Stimulated activated CD8-positive, alpha-beta memory T cell treated with anti-CD3 and anti-CD28 coated beads, Interleukin-12 subunit alpha, Interleukin-12 subunit beta, amount 100 ng/mL, for 4 hours (primary cell): ENCODE measurements around the gene KIAA0232.
"Not testable (repeated sequence)": the region's sequence is repeated elsewhere in the genome, so short reads cannot be mapped to it uniquely, and the experiment has no call there.

ENCODE experiments used
- DNase-seq: peaks from one replicate; pipeline ENCODE4 v3.0.0-alpha.2; 2020; ENCODE audit warnings: low read depth

Gene KIAA0232

DNA sequence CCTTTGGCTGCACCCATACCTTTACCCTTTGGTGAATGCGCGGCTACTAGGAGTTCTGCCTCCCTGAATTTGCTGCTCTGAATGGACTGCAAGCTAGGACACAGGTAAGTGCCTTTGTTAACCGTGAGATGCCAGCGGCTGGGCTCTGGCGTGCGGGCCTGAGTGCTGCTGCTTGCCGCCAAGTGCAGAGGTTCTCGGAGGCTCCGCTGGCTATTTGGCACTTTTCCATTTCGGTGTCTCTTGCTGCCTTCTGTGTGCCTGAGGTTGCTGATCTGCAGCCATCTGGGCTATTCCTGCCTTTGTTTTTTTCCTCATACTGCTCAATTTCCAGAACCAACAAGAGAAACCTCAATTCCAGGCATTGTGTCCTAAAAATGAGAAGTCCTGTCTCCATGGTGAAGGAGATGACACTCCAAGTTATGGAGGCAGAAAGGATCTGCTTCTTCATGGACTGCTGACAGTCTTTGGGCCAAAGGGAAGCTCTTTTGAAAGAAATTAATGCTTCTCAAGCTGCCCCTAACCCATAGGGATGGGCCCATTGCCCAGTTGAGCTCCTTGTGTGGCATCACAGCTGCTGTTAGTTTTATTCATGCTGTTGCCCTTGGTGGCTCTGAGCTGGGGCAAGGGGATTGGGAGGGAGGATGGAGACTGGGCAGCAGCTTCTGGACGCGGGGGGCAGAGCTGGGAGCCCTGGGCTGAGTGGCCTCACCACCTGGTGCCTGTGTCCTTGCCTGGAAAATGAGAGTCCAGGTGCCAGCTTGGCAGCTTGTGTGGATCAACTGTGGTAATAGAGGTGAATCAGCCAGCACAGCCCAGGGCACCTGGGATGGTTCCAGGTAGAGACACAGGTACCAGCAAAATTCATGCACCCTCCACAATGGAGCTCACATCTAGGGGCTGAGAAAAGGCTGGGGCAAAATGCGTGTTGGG lies 123.3 kb downstream of the KIAA0232 start:
- DNase-seq: no peak

DNA sequence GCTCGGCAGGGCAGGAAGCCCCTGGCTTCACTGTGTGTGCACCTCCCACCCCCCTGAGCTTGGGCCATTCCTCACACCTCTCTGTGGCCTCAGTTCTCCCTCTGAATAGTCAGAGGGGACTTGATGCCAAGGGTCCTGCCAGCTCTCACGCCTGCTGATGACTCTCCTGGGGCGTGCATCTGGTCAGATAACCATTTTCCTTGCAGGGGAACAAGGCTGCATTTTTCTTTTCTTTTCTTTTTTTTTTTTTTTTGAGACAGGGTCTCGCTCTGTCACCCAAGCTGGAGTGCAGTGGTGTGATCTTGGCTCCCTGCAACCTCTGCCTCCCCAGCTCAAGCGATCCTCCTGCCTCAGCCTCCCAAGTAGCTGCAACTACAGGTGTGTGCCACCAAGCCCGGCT lies 124.0 kb downstream of the KIAA0232 start:
- not testable (repeated sequence) for DNase-seq

DNA sequence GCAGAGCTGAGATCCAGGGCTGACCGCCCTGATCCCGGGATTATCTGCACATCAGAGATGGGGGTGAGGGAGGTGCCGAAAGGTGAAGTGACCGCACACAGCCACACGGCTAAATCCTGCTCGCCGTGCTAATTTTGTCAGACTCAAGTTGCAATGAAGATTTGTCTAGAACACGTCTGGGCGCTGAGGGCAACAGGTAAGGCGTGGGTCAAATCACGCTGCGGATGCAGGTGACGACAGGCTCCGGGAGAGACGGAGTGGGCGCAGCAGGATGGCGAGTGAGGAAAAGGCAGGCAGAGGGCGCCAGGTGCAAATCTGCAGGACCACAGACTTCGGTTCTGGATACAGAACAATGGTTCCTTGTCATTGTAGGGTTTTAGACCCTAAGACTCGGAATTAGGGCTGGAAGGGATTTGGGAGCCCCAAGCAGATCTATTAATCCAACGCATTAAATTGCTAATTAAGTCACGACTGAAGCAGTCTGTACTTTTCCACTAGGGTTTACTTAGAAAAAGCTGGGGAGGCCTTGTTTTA lies 125.2 kb downstream of the KIAA0232 start:
- DNase-seq: no peak

DNA sequence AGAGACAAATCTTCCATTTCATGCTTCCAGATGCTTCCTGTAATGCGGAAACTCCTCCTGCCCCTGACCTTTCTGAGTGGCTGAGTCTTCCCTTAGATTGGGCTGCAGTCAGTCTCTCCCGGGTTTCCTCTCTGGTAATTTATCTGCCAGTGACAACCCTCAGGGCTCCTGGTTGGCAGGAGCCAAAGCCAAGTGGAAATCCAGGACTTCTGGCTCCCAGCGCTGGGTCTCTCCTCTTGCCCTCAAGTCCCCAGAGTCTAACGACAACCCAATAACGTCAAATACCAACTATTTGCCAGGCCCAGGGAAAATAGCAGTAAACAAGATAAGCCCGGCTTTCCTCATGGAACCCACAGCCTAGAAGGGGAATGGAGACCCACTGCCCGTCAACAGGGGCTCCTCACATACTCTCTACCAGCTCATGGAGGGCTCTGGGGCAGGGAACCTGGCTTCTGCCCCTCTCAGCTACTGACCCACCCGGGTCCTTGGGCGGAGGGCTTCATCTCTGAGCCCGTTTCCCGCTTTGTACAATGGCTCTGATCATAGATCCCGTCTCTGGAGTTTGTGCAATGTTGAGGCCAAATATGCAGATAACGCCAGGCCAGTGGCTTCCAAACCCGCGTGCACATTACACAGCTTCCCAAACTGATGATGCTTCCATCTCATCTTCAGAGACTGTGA lies 126.0 kb downstream of the KIAA0232 start:
- DNase-seq: no peak

DNA sequence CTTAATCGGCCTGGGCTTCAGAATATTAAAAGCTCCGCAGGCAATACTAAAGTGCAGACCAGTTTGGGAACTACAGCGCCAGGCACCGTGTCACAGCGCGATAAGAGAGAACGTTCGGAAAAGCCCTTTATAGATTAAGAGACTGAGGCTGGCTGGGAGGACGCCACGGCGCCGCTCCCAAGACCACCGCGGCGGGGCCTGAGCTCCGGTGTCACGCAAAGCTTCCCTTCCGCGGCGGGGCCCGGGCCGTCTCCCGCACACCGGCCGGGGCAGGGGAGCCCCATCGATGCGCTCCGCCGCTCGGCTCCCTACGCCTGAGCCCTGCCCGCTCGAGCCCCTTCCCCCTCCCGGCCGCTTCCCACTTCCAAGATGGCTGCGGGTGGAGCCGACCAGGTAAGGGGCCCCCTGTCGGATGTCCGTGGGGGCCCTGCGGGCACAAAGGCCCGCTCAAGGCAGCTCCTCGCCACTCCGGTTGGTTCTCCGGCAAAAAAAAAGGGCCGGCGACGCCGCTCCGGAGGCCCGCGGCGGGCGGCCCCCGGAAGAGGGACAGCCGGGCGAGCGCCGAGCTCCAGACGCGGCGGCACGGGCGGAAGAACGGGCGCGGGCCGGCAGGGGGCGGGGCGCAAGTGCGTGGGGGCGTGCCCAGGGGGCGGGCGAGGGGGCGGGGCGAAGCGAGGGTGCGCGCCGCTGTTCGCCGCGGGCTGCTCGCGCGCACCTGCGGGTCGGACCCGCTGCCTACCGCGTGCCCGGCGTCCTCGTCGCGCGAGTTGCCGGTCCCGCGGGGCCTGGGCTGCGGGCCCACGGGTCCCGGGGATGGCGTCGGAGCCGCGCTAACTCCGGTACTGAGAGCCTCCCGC lies 126.8 kb downstream of the KIAA0232 start, which contains the start of gene TBC1D14:
TBC1D14 (plus strand) TSS at position 714 of the 857 bp plus-strand sequence. CDS start 13,564 bp downstream, outside the sequence.
- DNase-seq: peak; percentile 79

DNA sequence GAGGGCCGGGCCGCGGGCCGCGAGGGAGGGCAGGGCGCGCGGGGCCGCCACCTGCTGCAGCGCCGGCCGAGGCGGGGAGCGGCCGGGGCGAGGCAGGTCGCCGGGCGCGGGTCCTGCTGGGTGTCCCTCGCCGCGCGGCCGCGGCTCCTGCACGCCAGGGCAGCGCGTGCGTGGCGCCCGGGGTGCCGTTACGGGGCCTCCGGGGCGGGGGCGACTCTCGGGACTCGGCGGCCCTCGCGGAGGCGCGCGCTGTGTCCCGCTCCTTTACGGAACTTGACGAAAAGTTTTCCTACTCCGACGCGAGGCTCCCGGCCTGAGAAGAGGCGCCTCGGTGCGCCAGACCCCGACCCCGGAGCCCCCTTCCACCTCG lies 127.4 kb downstream of the KIAA0232 start:
- peak; percentile 30 for DNase-seq

DNA sequence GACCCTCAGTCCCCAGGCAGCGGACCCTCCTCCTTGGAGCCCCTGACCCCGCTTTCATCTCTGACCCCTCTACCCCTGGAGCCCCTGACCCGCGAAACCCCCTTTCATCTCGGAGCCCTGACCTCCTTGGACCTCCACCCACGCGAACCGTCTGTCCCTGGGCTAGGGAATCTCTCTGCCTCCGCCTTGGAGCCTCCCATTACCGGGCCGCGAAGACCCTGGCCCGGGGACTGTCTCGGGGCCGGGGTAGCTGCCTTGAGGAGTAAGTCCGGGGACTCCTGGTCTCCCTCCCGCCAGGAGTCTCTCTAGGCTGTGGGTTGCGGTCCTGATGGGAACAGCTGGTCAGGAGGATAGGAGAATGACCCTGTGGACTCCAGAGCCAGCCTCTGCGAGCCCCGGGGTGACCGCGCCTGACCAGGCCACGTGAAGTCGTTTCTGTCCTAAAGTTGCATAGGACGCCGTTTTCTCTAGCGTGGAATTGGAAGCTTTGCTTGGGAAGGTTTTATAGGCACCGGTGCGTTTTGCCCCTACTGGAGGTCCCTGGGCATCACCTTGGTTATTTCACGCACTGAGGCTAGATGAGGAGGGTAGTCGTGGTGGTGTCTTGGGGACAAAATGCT lies 127.9 kb downstream of the KIAA0232 start:
- no peak for DNase-seq

DNA sequence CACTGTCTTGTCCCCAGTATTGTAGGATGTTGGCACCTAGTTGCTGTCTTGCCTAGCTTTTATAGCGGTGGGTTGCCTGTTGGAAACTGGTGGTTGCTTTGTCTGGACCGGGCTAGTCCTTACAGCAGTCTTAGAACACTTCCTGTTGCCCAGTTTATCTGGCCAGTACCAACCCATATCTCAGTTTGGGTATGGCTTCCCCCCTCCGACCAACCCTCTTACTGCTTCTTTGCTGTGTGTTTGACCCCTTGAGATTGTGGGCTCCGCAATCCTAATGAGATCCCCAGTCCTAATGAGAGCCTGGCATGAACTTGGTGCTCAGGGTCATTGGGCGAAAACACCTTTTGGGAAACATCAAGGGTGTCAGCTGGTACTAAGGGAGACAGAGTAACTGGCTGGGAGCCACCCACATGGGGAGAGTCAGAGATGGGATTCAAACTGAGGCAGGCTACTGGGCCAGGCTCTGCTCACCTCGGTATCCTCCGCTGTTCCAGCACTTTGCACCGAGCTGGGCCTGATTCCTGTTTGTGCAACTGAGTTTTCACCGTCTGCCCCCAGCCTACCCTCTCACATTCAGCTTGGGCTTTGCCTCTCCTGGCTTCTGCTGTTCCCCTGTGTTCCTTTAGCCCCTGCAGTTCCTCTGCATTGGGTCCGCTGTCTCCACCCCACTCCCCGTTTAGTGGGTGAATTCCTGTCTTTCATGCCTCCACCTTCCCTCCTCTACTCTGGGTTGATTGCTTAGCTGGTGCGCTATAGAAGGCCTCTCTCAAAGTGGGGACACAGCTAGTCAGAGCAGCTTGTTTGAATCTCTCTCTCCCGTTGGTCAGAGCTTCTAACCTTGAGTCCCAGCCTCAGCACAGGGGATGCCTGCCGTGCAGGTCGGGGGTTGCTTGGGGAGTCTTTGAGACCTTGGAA lies 128.7 kb downstream of the KIAA0232 start:
- no peak for DNase-seq

DNA sequence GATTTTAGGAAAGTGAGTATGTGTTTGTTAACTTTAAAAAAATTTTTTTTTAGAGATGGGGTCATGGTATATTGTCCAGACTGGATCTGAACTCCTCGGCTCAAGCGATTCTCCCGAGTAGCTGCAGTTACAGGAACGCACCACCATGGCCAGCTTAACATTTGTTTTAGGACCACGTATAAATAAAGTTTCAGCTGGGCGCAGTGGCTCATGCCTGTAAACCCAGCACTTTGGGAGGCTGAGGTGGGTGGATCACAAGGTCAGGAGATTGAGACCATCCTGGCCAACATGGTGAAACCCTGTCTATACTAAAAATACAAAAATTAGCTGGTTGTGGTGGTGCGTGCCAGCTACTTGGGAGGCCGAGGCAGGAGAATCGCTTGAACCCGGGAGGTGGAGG lies 129.4 kb downstream of the KIAA0232 start:
- DNase-seq: not testable (repeated sequence)

DNA sequence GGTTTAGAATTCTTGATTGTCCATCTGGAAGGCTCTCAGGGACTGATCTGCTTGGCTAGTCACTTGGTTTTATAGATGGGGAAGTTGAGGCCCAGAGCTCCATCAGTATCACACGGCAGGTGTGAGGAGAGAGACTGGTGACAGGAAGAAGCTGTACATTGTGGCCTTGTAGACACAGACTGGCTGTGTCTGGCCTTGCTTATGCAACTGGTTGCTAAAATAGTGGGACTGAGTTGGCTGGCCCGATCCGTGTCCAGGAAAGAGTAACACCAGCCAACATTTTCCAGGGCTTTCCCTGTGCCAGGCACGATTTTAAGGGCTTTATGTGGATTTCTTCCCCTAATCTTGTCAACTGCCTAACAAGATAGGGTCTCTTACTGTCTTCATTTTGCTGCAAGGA lies 129.9 kb downstream of the KIAA0232 start:
- no peak for DNase-seq

DNA sequence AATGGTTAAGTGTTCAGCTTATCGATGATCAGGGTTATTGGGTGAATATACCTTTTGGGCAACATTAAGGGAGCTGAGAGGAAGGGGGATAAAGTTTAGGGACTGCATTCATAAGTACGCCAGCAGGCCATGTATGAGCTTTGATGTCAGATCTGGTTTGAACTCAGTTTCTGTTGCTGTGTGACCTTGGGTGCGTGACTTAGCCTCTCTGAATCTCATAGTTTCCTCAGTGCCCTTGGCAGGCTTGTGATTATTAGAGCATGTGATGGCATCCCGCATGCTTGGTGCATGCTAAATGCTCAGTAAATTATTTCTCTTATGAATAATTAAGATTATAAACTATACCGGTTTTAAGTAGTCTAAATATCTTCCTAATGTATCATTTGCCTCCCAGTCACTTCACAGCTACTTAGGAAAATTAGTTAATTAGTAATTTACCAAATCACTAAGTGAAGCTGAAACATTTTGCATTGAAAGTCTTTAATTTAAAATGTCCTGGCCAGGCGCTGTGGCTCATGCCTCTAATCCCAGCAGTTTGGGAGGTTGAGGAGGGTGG lies 130.9 kb downstream of the KIAA0232 start:
- DNase-seq: no peak

DNA sequence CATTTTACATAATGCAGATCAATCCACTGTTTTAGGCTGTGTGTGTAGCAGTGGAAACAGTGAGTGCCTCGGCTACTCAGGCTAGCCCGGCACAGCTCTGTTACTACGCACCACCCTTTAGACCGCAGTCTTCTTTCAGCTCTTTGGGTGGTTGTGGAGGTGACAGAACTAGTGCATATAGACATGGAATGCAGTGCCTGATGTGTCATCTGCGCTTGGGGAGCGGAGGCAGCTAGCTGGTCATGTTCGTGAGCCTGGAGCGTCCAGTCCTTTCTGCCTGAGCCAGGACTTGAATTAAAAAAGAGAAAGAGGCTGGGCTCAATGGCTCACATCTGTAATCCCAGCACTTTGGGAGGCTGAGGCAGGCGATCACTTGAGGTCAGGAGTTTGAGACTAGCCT lies 131.9 kb downstream of the KIAA0232 start:
- DNase-seq: no peak

DNA sequence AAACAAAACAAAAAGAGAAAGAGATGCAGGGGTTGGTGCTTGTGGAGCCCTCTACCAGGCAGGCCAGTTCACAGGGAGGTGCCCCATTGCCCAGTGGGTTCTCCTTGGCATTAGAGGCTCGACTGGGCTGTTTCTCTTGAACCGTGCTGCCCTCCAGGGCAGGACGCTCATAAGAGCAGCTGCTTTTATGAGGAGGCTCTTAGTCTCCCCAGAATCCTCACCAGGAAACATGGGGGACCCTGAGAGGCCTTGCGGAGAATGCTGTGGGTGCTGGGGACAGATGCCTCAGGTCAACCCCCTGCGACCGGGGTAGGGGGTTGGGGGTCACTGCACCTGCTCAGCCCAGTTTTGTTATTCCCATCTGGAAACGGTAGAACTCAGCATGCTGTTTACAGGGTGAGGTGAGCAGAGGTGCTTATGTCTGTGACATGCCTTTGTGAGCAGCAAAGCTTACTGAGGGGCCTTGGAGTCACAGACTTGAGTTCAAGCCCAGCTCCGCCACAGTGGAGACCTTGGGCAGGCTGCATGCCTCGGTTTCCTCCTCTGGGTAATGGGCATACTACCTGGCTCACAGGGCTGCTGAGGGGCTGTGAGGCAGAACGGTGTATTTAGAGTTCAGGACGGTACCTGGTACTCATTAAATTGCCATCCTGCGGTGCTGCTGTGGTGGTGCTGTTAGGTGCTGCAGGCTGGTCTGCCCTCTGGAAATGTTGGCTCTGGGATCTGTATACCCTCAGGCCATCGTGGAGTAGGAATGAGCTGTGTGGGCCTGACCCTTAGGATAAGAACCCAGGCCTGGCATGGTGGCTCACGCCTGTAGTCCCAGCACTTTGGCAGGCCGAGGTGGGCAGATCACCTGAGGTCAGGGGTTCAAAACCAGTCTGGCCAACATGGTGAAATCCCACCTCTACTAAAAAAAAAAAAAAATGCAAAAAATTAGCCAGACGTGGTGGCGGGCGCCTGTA lies 132.8 kb downstream of the KIAA0232 start:
- no peak for DNase-seq

DNA sequence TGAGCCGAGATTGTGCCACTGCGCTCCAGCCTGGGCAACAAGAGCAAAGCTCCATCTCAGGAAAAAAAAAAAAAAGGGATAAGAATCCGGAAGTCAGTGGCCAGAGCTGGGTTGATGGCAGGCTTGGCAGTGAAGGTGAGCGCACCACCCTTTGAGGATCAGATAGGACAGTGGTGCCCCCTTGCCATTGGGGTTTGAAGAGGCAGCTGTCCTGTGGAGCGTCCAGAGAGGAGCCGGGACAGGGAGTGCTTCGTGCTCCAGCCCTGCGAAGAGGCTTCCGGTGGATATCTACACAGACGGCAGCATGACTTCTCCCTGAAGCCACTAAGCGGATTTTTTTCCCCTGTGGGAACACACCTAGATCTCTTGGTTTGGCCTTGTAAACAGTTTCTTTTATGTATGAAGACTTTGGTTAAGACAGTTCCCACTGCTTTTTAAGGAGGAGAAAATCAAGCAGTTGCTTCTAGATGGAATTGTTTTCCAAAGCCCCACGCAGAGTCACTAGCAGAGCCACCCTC lies 133.6 kb downstream of the KIAA0232 start:
- DNase-seq: no peak

DNA sequence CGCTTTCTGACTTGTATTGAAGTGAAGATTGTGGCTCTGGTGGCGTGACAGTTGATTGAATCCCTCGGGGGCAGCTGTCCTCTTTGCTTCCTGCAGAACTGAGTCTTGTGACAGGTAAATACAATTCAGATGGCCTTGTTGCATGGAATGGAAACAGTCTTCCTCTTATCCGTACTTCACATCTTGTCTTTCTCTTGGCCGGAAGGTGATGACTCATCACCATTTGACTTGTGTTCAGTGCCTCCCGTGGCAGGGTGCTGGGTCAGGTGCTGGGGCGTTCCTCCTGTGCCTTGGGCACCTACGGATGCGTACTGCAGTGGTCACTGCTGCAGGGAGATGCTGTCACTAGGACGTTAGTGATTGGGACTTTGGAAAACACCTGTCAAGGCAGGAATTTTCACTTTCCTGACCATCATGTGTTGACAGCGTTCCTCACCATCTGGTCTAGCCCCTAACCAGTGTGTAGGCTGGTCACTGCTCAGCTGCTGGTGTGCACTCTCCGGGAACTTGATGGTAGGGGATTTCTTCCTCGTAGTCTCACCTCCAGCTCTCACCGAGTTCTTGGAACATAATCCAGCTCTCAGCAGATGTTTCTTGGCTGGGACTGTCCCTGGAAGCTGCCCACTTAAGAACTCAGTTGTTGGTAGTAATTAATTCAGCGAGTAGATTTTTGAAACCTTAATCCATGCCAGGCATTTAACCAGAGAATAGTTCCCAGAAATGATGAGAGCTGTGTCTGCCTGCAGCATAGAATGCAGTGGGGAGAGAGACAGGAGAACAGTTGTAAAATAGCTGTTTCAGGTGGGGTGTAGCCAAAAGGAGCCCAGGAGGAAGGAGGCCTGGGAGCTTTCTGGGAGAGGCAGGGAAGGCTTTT lies 134.3 kb downstream of the KIAA0232 start:
- DNase-seq: no peak

DNA sequence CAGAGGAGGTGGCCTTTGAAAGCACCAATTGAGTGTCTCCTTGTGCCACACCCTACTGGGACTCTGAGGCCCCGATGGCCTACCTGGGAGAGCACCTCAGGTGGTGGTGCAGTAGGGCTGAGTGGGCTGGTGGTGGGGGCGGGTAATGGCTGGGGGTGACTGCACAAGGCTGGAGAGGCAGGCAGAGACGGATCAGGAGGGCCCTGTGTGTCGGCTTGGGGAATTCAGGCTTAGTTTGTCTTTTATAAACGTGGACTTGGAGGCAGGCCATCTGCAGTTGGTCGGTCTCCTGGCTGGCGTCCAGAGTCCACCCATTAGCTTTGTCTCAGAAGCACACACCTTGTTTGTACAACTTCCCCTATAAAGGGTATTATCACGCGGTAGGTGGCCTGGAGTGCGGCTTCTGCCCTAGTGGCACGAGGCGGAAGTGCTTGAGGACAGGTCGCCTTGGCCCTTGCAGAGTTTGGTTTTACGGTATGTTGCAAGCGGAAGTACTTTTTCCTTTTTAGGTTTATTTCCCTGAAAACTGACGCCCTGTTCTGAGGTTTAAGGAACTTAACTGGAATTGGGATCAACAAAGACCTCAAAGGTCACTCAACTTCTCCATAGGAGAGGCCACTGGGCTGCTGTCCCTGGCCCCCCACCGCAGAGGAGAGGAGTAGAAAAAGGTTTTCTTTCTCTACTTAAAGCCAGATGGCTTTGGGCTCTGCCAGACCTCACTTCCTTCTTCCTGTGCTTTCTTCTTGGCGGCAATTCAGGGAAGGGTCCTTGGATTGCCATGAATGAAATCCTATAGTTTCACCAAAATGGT lies 135.1 kb downstream of the KIAA0232 start:
- no peak for DNase-seq

DNA sequence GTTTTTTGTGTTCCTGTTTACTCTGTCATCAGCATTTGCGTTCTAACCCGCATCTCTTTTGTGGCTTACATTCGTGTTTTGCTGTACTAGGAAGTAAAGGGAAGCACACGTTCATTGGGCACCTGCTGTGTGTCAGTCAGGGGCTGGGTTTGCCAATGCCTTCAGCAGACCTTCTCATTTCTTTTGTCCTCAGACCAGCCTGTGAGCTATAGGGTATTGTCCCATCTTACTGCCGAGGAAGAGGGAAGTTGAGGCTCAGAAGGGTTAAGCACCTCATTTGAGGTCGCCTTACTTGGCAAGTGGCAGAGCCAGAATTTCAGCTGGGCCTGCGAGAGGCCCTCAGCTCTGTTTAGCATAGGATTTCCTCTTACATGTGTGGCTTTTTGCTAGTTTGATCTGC lies 135.8 kb downstream of the KIAA0232 start:
- DNase-seq: no peak
